Mucosa of rectum (tissue), 2 donors: ENCODE measurements around the gene AGBL4.
"Not testable (repeated sequence)": the region's sequence is repeated elsewhere in the genome, so short reads cannot be mapped to it uniquely, and the experiment has no call there.

Experiments
- H3K27ac ChIP-seq, 2 donors: one replicate each; pipeline ENCODE4 v1.7.0; 2013; ENCODE audit warnings: inconsistent platforms in 2 of 2, low read depth in 2 of 2, low read length in 2 of 2
- H3K27me3 ChIP-seq, 2 donors: one replicate each; pipeline ENCODE4 v1.7.0; 2013; ENCODE audit warnings: low read length in 2 of 2; ENCODE audit not compliant: control insufficient read depth in 2 of 2, insufficient read depth in 2 of 2
- H3K36me3 ChIP-seq, 2 donors: one replicate each; pipeline ENCODE4 v1.7.0; 2013; ENCODE audit warnings: low read length in 2 of 2; ENCODE audit not compliant: control insufficient read depth in 2 of 2, insufficient read depth in 2 of 2
- H3K4me1 ChIP-seq, 2 donors: one replicate each; pipeline ENCODE4 v1.7.0; 2013; ENCODE audit warnings: low read length in 2 of 2, mild to moderate bottlenecking in 1 of 2; ENCODE audit not compliant: control insufficient read depth in 2 of 2, insufficient read depth in 2 of 2
- H3K4me3 ChIP-seq, 2 donors: one replicate each; pipeline ENCODE4 v1.7.0; 2013; ENCODE audit warnings: low read length in 2 of 2
- H3K9ac ChIP-seq, 2 donors: one replicate each; pipeline ENCODE4 v1.7.0; 2013; ENCODE audit warnings: low read length in 2 of 2, low read depth in 1 of 2, mild to moderate bottlenecking in 1 of 2
- H3K9me3 ChIP-seq, 2 donors: one replicate each; pipeline ENCODE4 v1.7.0; 2013; ENCODE audit warnings: low read length in 2 of 2; ENCODE audit not compliant: control insufficient read depth in 2 of 2
- donor health status: healthy.
- donor health status: Normal muscosa, but diverticular disease.

The AGBL4 gene

DNA sequence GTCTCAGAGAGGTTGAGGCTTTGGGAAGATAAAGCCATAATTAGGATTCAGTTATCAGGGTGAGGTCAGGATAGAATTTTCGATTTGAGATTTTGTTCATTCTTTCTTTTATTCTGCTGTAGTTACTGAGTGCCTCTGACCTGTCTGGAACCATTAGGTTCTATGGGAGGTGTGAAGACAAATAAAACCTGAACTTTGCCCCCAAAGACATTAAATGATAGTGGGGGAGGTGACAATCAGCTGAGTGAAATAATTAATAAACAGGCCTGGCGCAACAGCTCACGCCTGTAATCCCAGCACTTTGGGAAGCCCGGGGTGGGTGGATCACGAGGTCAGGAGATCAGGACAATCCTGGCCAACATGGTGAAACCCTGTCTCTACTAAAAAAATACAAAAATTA lies 1496.7 kb downstream of the AGBL4 start:
- no peak overlapping the region for H3K27ac ChIP-seq
- no peaks in the 10 kb centered on the region for H3K9me3 ChIP-seq
- peaks cover 0 to 19% of the 10 kb centered on the region in 2 donors for H3K4me1 ChIP-seq
- no peak overlapping the region for H3K9ac ChIP-seq
- no peaks in the 10 kb centered on the region for H3K27me3 ChIP-seq
- no peak overlapping the region for H3K4me3 ChIP-seq
- H3K36me3 ChIP-seq, result no peaks in the 10 kb centered on the region

DNA sequence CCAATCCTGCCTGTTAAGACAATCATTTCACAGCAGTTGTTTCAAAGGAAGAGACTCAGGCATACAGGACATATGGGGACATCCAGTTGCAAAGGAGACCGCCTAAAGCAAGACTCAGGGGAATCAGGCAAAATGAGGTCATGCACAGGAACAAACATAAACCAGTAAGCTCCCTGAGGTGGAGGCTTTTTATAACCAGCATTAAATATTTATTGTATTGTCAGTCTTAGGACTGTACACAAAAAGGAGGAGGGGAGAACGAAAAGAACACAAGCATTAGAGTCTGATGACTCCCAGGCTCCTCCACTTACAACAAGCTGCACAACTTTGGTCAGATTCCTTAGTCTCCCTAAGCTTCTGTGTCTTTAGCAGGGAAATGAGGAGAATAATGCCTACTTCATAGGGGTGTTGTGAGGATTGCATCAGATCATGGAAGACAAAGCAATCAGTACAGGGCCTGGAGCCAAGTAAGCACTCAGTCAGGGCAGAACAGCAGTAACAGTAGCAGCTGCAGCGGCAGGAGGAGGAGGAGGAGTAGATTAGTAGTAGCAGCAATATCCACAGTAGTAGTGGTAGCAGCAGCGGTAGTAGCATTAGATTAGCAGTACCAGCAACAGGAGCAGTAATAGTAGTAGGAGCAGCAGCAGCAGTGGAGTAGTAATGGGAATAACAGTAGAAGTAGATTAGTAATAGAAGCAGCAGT lies 1497.6 kb downstream of the AGBL4 start:
- H3K9me3 ChIP-seq, result no peaks in the 10 kb centered on the region
- H3K36me3 ChIP-seq, result no peaks in the 10 kb centered on the region
- H3K4me1 ChIP-seq, result peaks cover 0 to 19% of the 10 kb centered on the region in 2 donors
- no peak overlapping the region for H3K27ac ChIP-seq
- no peaks in the 10 kb centered on the region for H3K27me3 ChIP-seq
- no peak overlapping the region for H3K9ac ChIP-seq
- H3K4me3 ChIP-seq, result no peak overlapping the region

DNA sequence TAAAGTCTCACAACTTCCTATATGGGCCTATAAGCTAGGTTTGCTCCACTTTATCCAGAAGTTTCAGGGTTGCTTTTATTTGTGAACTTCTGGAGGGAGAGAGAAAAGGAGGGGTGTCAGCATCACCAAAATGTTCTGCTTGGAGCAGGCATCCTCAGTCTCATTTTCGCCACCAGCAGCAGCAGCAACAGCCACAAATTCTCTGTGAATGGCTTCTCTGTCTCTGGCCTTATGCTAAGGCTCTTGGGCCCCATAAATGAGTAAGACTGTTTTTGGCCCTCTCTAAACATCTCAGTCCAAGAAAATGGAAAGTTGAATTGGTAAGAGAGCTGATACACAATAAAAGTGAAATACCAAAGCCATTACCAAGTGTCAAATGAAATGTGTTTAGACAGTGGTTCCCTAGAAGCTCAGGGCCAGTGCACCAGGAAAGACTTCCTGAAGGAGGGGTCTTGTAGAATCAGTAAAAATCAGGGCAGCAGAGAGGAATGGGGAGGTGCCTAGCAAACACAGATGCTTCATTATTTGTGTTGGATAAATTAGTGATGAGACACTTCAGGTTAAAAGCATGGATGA lies 1498.8 kb downstream of the AGBL4 start:
- no peaks in the 10 kb centered on the region for H3K27me3 ChIP-seq
- no peak overlapping the region for H3K9ac ChIP-seq
- H3K9me3 ChIP-seq, result no peaks in the 10 kb centered on the region
- no peak overlapping the region for H3K27ac ChIP-seq
- no peak overlapping the region for H3K4me3 ChIP-seq
- H3K36me3 ChIP-seq, result no peaks in the 10 kb centered on the region
- peaks cover 0 to 17% of the 10 kb centered on the region in 2 donors for H3K4me1 ChIP-seq

DNA sequence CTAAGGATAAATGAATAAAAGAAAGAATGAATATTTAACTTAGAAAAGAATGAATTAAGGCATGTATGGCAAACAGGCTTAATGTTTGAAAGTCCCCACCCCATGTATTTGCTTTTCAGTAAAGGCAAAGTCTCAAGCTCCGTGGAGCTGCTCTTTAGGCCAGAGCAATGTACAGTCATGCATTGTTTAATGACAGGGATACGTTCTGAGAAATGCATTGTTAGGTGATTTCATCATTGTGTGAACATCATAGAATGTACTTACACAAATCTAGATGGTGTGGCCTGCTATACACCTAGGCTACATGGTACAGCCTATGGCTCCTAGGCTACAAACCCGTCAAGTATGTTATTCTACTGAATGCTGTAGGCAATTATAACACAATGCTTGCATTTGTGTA lies 1500.2 kb downstream of the AGBL4 start:
- Histone ChIP-seq H3K4me1 (peaks cover 0 to 17% of the 10 kb centered on the region in 2 donors), H3K9me3 (no peaks in the 10 kb centered on the region), H3K4me3 (no peak overlapping the region), H3K9ac (no peak overlapping the region), H3K36me3 (no peaks in the 10 kb centered on the region), H3K27me3 (no peaks in the 10 kb centered on the region), H3K27ac (no peak overlapping the region)

DNA sequence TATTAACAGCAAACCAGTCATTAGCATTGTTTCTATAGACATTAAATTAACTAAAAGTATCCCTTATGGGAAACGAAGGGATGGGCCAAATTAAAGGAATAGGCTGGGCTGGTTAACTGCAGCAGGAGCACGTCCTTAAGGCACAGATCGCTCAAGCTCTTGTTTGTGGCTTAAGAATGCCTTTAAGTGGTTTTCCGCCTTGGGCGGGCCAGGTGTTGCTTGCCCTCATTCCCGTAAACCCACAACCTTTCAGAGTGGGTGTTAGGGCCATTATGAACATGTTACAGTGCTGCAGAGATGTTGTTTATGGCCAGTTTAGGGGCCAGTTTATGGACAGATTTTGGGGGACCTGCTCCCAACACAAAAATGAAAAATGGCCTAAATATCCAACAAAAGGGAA lies 1503.9 kb downstream of the AGBL4 start:
- H3K9ac ChIP-seq, H3K4me3 ChIP-seq, H3K27ac ChIP-seq, H3K27me3 ChIP-seq, H3K36me3 ChIP-seq, H3K9me3 ChIP-seq, H3K4me1 ChIP-seq: not testable (repeated sequence)

DNA sequence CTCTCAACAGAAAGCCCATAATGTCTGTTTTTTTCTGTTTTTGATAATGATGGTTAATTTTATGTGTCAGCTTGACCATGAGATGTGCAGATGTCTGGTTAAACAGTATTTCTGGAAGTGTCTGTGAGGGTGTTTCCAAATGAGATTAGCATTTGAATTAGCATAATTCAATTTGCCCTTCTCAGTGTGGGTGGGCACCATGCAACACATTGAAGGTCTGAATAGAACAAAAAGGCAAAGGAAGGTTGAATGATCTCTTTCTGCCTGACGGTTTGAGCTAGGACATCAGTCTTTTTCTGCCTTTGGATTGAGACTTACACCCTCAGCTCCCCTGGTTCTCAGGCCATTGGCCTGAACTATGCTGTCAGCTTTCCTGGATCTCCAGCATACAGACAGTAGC lies 1516.9 kb downstream of the AGBL4 start:
- H3K27me3 ChIP-seq, result no peaks in the 10 kb centered on the region
- no peak overlapping the region for H3K9ac ChIP-seq
- no peaks in the 10 kb centered on the region for H3K36me3 ChIP-seq
- no peaks in the 10 kb centered on the region for H3K4me1 ChIP-seq
- no peaks in the 10 kb centered on the region for H3K9me3 ChIP-seq
- no peak overlapping the region for H3K27ac ChIP-seq
- no peak overlapping the region for H3K4me3 ChIP-seq

DNA sequence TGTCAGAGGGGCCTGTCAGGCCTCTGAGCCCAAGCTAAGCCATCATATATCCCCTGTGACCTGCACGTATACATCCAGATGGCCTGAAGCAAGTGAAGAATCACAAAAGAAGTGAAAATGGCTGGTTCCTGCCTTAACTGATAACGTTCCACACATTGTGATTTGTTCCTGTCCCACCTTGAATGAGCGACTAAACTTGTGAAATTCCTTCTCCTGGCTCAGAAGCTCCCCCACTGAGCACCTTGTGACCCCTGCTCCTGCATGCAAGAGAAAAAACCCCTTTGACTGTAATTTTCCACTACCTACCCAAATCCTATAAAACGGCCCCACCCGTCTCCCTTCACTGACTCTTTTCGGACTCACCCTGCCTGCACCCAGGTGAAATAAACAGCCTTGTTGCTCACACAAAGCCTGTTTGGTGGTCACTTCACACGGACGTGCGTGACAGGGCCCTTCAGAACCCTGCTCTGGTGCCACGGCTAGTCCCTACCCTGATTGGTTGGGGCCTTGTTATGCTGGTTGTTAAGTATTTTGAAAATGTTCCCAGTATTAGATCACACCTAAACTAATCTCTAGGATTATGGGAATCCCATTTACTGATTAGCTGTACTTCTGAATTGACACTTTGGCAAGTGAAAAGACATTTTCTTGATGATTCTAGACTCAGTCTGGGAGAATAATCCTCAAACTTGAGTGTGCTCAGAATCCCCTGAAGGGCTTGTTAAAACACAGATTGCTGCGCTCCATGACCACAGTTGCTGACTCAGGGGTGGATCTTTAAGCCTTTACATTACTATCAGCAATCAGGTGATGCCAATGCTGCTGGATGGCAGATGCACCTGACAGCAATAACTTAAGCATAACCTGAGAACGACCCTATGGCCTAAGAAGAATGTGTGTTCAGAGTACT lies 1523.0 kb downstream of the AGBL4 start:
- H3K4me1 ChIP-seq, result peaks cover 0 to 3% of the 10 kb centered on the region in 2 donors
- H3K27me3 ChIP-seq, result no peaks in the 10 kb centered on the region
- no peak overlapping the region for H3K4me3 ChIP-seq
- H3K9me3 ChIP-seq, result no peaks in the 10 kb centered on the region
- H3K27ac ChIP-seq, result no peak overlapping the region
- H3K36me3 ChIP-seq, result no peaks in the 10 kb centered on the region
- H3K9ac ChIP-seq, result no peak overlapping the region

DNA sequence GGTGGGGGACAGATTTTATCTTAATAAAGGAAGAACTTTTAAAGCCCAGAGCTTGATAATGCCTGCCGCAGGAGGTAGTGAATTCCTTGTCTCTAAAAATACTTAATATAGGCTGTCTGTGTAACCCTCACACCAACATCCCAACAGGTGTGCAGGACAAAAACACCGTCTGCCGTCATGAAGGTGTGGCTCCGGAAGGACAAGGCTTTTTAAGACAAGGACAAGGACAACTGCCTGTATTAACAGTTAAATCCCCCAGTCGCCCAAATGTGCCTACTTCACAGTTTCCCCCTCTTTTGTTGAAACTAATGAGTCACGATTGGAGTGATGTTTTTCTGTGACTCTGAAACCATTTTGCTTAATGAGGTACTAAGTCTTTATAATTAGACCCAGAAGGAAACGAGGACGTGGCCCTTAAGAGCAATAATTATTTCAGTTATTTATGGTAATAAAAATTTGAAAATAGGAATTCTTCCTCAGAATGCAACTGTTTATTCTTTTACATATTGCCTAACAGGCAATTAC lies 1524.5 kb downstream of the AGBL4 start:
- Histone ChIP-seq H3K4me1 (peaks cover 5 to 8% of the 10 kb centered on the region in 2 donors), H3K27me3 (no peaks in the 10 kb centered on the region), H3K9me3 (no peaks in the 10 kb centered on the region), H3K36me3 (no peaks in the 10 kb centered on the region), H3K9ac (no peak overlapping the region), H3K27ac (no peak overlapping the region), H3K4me3 (no peak overlapping the region)

DNA sequence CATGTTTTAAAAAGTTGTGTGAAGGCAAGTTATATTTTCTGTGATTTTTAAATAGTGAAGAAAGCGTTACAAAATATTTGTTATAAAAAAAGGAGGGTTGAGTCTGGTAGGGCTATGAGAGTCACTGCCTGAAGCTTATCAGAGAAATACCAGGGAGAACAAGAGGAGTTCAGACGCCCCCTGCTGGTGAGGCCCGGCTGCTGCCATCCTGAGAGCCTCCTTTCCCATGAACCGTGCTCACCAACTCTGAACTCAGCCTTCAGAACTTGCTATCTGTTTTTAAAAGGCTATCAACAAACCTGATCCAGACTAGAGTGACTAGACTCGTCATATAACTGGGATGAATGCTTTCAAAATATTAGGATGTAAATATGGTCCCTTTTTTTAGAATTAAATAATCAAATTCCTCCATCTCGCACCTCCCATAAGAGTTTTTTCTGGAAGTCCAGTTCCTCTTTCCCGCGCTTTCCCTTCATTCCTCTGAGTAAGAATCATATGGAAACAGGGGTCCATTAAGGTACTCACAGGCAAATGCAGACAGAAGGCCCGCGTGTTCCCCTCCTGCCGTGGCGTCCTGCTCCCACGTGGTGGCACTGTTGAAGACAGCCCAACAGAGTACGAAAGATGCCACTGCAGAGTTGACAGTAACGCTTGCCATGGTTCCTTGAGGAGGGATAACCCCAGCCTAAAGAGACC lies 1525.5 kb downstream of the AGBL4 start:
- no peaks in the 10 kb centered on the region for H3K27me3 ChIP-seq
- H3K36me3 ChIP-seq, result no peaks in the 10 kb centered on the region
- no peaks in the 10 kb centered on the region for H3K9me3 ChIP-seq
- H3K4me3 ChIP-seq, result no peak overlapping the region
- H3K27ac ChIP-seq, result no peak overlapping the region
- peaks cover 10 to 13% of the 10 kb centered on the region in 2 donors for H3K4me1 ChIP-seq
- no peak overlapping the region for H3K9ac ChIP-seq
